Ovary (tissue), 3 donors: ENCODE results near the gene FOXL3.

Source experiments
- EP300 ChIP-seq: sonication (generic); formaldehyde crosslinking; IDR thresholded peaks from one replicate; pipeline ENCODE4 v1.6.1; 2017; ENCODE audit warnings: antibody characterized with exemption
- POLR2A ChIP-seq: fragments of 450-650 bp; IDR thresholded peaks from one replicate; pipeline ENCODE4 v1.6.1; 2017; ENCODE audit warnings: antibody characterized with exemption, mild to moderate bottlenecking, moderate library complexity
- TF ChIP-seq, protein P1 (sequence below), 3 donors: fragments of 450-650 bp in 2 of 3; fragments of 200-600 bp in 1 of 3; IDR thresholded peaks; one replicate each; pipeline versions ENCODE4 v1.5.1 to v1.8.0; 2016 to 2022; ENCODE audit warnings: antibody characterized with exemption in 3 of 3, mild to moderate bottlenecking in 1 of 3
- donor health status: DM: no; HTN: no; CAD: no.

DNA sequence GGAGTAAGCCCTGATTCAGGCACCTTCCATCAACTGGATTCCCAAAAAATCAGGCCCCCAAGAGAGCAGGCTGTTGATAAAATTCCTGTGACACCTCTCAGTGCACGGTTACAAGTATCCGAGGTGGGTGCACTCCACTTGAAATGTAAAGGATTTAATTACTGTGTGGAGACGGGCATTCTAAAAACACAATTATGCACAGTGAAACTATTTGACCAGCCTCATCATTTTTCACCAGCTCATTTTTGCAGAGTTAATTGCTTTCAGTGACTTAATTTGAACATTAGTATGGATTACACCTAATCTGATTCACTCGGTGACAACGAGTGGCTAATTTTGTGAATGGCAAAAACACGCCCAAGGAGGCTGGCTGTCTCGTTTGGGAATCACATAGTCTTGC, 2.3 kb downstream of the FOXL3 start:
- TF ChIP-seq, protein P1, sequence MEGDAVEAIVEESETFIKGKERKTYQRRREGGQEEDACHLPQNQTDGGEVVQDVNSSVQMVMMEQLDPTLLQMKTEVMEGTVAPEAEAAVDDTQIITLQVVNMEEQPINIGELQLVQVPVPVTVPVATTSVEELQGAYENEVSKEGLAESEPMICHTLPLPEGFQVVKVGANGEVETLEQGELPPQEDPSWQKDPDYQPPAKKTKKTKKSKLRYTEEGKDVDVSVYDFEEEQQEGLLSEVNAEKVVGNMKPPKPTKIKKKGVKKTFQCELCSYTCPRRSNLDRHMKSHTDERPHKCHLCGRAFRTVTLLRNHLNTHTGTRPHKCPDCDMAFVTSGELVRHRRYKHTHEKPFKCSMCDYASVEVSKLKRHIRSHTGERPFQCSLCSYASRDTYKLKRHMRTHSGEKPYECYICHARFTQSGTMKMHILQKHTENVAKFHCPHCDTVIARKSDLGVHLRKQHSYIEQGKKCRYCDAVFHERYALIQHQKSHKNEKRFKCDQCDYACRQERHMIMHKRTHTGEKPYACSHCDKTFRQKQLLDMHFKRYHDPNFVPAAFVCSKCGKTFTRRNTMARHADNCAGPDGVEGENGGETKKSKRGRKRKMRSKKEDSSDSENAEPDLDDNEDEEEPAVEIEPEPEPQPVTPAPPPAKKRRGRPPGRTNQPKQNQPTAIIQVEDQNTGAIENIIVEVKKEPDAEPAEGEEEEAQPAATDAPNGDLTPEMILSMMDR (IDR thresholded peaks at IDR 0.05) = no peak
- TF ChIP-seq POLR2A = no peak
- TF ChIP-seq EP300 = no peak
